Small intestine (tissue), 7 donors: ENCODE results near the gene SEPTIN2. TPM values are rescaled to one million over a fixed set of nuclear protein-coding genes. Genes with fewer than 3 reads are reported as not detected.
"Not testable (repeated sequence)": the region's sequence is repeated elsewhere in the genome, so short reads cannot be mapped to it uniquely, and the experiment has no call there.

Experiments
- DNase-seq, 2 donors: peaks; one replicate each; pipeline versions ENCODE4 v3.0.0 to v3.0.0-alpha.2; 2013
- FAIRE-seq: peaks from 2 replicates; lab custom pipeline; 2012; peaks lifted over from hg19 to GRCh38; lab: Jason Lieb, UNC
- H3K27ac ChIP-seq, 3 donors: one replicate each; pipeline ENCODE4 v1.5.1; 2013; ENCODE audit warnings: low read length in 2 of 3, mild to moderate bottlenecking in 2 of 3, control low read depth in 1 of 3, inconsistent platforms in 1 of 3, low read depth in 1 of 3, moderate library complexity in 1 of 3
- H3K27me3 ChIP-seq, 3 donors: one replicate each; pipeline ENCODE4 v1.6.1; 2013; ENCODE audit warnings: low read length in 3 of 3, inconsistent platforms in 1 of 3; ENCODE audit not compliant: control insufficient read depth in 3 of 3, insufficient read depth in 3 of 3
- H3K36me3 ChIP-seq, 3 donors: one replicate each; pipeline ENCODE4 v1.6.1; 2013; ENCODE audit warnings: low read length in 3 of 3, inconsistent platforms in 1 of 3, low read depth in 1 of 3, mild to moderate bottlenecking in 1 of 3, moderate library complexity in 1 of 3; ENCODE audit not compliant: control insufficient read depth in 3 of 3, insufficient read depth in 2 of 3
- H3K4me1 ChIP-seq, 3 donors: one replicate each; pipeline ENCODE4 v1.6.1; 2013; ENCODE audit warnings: low read length in 2 of 3, inconsistent platforms in 1 of 3, low read depth in 1 of 3, mild to moderate bottlenecking in 1 of 3, moderate library complexity in 1 of 3; ENCODE audit not compliant: control insufficient read depth in 3 of 3, insufficient read depth in 2 of 3
- H3K4me3 ChIP-seq, 3 donors: one replicate each; pipeline ENCODE4 v1.5.1; 2013; ENCODE audit warnings: low read length in 3 of 3, control low read depth in 1 of 3, inconsistent platforms in 1 of 3, low read depth in 1 of 3, mild to moderate bottlenecking in 1 of 3, moderate library complexity in 1 of 3
- H3K9me3 ChIP-seq, 2 donors: one replicate each; pipeline ENCODE4 v1.6.1; 2013; ENCODE audit warnings: low read depth in 1 of 2, low read length in 1 of 2; ENCODE audit not compliant: control insufficient read depth in 2 of 2, insufficient read depth in 1 of 2
- WGBS, 3 donors: extraction: QIAGEN DNeasy Blood & Tissue Kit; methylation state at CpG; one replicate each; pipeline ENCODE4 v1.1.7; 2013; 5-methylcytosine and 5-hydroxymethylcytosine counted together
- polyA plus RNA-seq, 4 donors: library from polyadenylated mRNA; stranded (reverse) in 3 of 4; unstranded in 1 of 4; fragments of 200-250 nt in 3 of 4; fragments of 120-200 nt in 1 of 4; gene quantifications; one replicate each; pipeline versions ENCODE4 v1.2.1 to v1.2.3, GENCODE V29; 2013
- donor health status: healthy with polysubstance abuse.
- donor health status: control.
- donor health status: control.
- donor health status: Bipolar disorder and iron deficiency.
- donor health status: healthy.

SEPTIN2 gene
- polyA plus RNA-seq, 4 donors, result 112 to 311 (median 148) TPM

GRCh38 chr2:241359481-241360045 is 43.8 kb downstream of the SEPTIN2 start:
- peak overlapping the region; percentile 52 to 81 (median 65) for H3K27ac ChIP-seq
- 29 to 69% (median 47%) methylated on average over 7 of the region's 7 CpGs for WGBS, 3 donors
- peaks cover 0 to 15% (median 0%) of the 10 kb centered on the region in 3 donors for H3K36me3 ChIP-seq
- peaks cover 0 to 4% of the 10 kb centered on the region in 2 donors for H3K9me3 ChIP-seq
- H3K27me3 ChIP-seq, result no peaks in the 10 kb centered on the region
- FAIRE-seq (no peak), DNase-seq (peak; percentile 64 to 82)
- H3K4me1 ChIP-seq, result peaks cover 6 to 36% (median 17%) of the 10 kb centered on the region in 3 donors
- H3K4me3 ChIP-seq, result no peak overlapping the region

- no peaks in the 10 kb centered on the region for H3K9me3 ChIP-seq
- peaks cover 0 to 18% (median 0%) of the 10 kb centered on the region in 3 donors for H3K36me3 ChIP-seq
- H3K27me3 ChIP-seq, result no peaks in the 10 kb centered on the region
- 33 to 71% (median 34%) methylated on average over 7 of the region's 7 CpGs for WGBS, 3 donors
- H3K4me1 ChIP-seq, result peaks cover 10 to 16% (median 15%) of the 10 kb centered on the region in 3 donors
- H3K4me3 ChIP-seq, result no peak overlapping the region
- peak overlapping the region in 2 of 3 donors; percentile 12 to 62 for H3K27ac ChIP-seq
- peak in 1 of 2 donors; percentile 75 for DNase-seq
- no peak for FAIRE-seq
Measured at GRCh38 chr2:241363426-241363825, 47.7 kb downstream of the SEPTIN2 start.

GRCh38 chr2:241364781-241365180 is 49.1 kb downstream of the SEPTIN2 start:
- no peaks in the 10 kb centered on the region for H3K27me3 ChIP-seq
- H3K4me3 ChIP-seq, result no peak overlapping the region
- no peaks in the 10 kb centered on the region for H3K9me3 ChIP-seq
- no peak for DNase-seq
- FAIRE-seq, result no peak
- no peak overlapping the region for H3K27ac ChIP-seq
- peaks cover 0 to 18% (median 0%) of the 10 kb centered on the region in 3 donors for H3K36me3 ChIP-seq
- WGBS, 3 donors, result 26 to 49% (median 41%) methylated on average over 2 of the region's 2 CpGs
- H3K4me1 ChIP-seq, result peaks cover 6 to 10% (median 7%) of the 10 kb centered on the region in 3 donors

GRCh38 chr2:241366678-241367077 is 51.0 kb downstream of the SEPTIN2 start:
- no peak for DNase-seq

GRCh38 chr2:241368643-241369042 is 52.9 kb downstream of the SEPTIN2 start:
- no peak overlapping the region for H3K27ac ChIP-seq
- H3K36me3 ChIP-seq, result peaks cover 0 to 18% (median 0%) of the 10 kb centered on the region in 3 donors
- no peak overlapping the region for H3K4me3 ChIP-seq
- DNase-seq (no peak), FAIRE-seq (no peak)
- peaks cover 5 to 9% (median 8%) of the 10 kb centered on the region in 3 donors for H3K4me1 ChIP-seq
- H3K27me3 ChIP-seq, result no peaks in the 10 kb centered on the region
- no peaks in the 10 kb centered on the region for H3K9me3 ChIP-seq
- WGBS, 3 donors, result 67 to 86% (median 82%) methylated on average over 3 of the region's 3 CpGs

More at GRCh38 chr2:241366678-241367077, 51.0 kb downstream of the SEPTIN2 start:
- Histone ChIP-seq H3K27ac (peak overlapping the region in 1 of 3 donors; percentile 2), H3K36me3 (peaks cover 0 to 22% (median 0%) of the 10 kb centered on the region in 3 donors), H3K27me3 (no peaks in the 10 kb centered on the region), H3K4me1 (peaks cover 2 to 7% (median 6%) of the 10 kb centered on the region in 3 donors), H3K4me3 (no peak overlapping the region), H3K9me3 (no peaks in the 10 kb centered on the region)
- no peak for FAIRE-seq
- 39 to 65% (median 40%) methylated on average over 2 of the region's 2 CpGs for whole genome bisulfite sequencing, 3 donors

GRCh38 chr2:241372361-241372992 is 56.8 kb downstream of the SEPTIN2 start:
- WGBS, 3 donors, result 21 to 62% (median 53%) methylated on average over 11 of the region's 11 CpGs
- FAIRE-seq (no peak), DNase-seq (peak in 1 of 2 donors; percentile 37)
- H3K4me3 ChIP-seq, result no peak overlapping the region
- H3K27me3 ChIP-seq, result no peaks in the 10 kb centered on the region
- peak overlapping the region in 2 of 3 donors; percentile 13 to 52 for H3K27ac ChIP-seq
- H3K4me1 ChIP-seq, result peaks cover 2 to 25% (median 3%) of the 10 kb centered on the region in 3 donors
- peaks cover 0 to 7% of the 10 kb centered on the region in 2 donors for H3K9me3 ChIP-seq
- peaks cover 0 to 31% (median 0%) of the 10 kb centered on the region in 3 donors for H3K36me3 ChIP-seq

- Histone ChIP-seq H3K27me3 (no peaks in the 10 kb centered on the region), H3K9me3 (peaks cover 0 to 7% of the 10 kb centered on the region in 2 donors), H3K4me3 (no peak overlapping the region), H3K27ac (peak overlapping the region in 2 of 3 donors; percentile 23 to 62), H3K36me3 (peaks cover 0 to 31% (median under 1%) of the 10 kb centered on the region in 3 donors), H3K4me1 (peaks cover 2 to 25% (median 3%) of the 10 kb centered on the region in 3 donors)
- DNase-seq, result no peak
- no peak for FAIRE-seq
- whole genome bisulfite sequencing, 3 donors, result 23 to 67% (median 47%) methylated on average over 3 of the region's 3 CpGs
Measured at GRCh38 chr2:241373446-241373845, 57.7 kb downstream of the SEPTIN2 start.

GRCh38 chr2:241373906-241374305 is 58.2 kb downstream of the SEPTIN2 start:
- H3K9me3 ChIP-seq, H3K4me3 ChIP-seq, H3K27me3 ChIP-seq, FAIRE-seq, DNase-seq: not testable (repeated sequence)
- Histone ChIP-seq H3K4me1 (peaks cover 4 to 25% (median 4%) of the 10 kb centered on the region in 3 donors), H3K36me3 (peaks cover 0 to 32% (median 2%) of the 10 kb centered on the region in 3 donors), H3K27ac (peak overlapping the region; percentile 55 to 83 (median 73))
- 60 to 79% (median 71%) methylated on average over 6 of the region's 6 CpGs for WGBS, 3 donors
